Right ventricle myocardium superior (tissue), 1 donor: ENCODE measurements around the gene CDCA7. TPM values are rescaled to one million over a fixed set of nuclear protein-coding genes. Genes with fewer than 3 reads are reported as not detected.
"Not testable (repeated sequence)": the region's sequence is repeated elsewhere in the genome, so short reads cannot be mapped to it uniquely, and the experiment has no call there.

Source experiments
- ATAC-seq: fragments of 200-7000 bp; cut with Tn5 transposase; one replicate; pipeline ENCODE4 v1.9.1; 2020; ENCODE audit warnings: mild to moderate bottlenecking; ENCODE audit not compliant: poor library complexity
- DNase-seq: peaks from one replicate; pipeline ENCODE4 v3.0.0-alpha.2; 2020
- intact Hi-C: fragments of 100-400 bp; cut with DNase I; formaldehyde crosslinking; loops from one replicate; pipeline ENCODE4 v1.11.2; 2022
- total RNA-seq: library from RNA; stranded (reverse); fragmentation: NEBNext Ultra II Directional; extraction: Animal tissue kit (Norgen Biotek cat#: 25700); gene quantifications from one replicate; pipeline ENCODE4 v1.2.1, GENCODE V29; 2021
- donor health status: DM: no; HTN: yes; CAD: no; lungs with severe emphysema.

Gene CDCA7
- total RNA-seq, 1 donor from 2014 or later = 1.3 TPM

DNA sequence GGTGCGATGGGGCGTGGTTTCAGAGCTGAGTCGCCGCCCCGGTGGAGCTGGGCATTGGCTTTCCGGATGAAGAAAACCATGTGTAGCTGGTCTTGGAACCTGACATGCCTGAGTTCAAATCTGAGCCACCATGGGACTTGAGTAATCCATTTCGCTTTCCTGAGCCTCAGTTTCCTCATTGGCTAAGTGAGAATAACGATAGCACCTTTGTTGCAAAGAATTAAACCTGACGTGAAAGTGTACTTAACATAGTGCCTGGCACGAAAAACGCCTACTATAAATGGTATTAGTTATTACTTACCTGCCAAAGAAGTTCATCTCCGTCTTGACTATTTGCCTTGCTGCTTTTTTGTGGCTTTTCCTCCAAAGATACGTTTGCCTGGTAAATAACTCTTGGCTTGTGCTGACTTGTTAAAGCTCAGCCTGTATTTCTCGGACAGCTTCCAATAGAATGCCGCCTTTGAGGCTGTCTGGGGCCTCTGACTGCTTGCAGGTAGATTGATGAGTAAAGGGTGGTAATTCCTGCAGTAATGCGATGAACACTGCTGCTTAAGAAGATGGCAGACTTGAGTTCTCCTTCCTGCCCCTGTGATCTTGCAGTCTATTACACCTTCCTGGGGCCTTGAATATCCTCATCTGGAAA is 1.3 kb downstream of the CDCA7 start:
- no peak for DNase-seq
- intact Hi-C loops = no loop called here
- no peak for ATAC-seq

DNA sequence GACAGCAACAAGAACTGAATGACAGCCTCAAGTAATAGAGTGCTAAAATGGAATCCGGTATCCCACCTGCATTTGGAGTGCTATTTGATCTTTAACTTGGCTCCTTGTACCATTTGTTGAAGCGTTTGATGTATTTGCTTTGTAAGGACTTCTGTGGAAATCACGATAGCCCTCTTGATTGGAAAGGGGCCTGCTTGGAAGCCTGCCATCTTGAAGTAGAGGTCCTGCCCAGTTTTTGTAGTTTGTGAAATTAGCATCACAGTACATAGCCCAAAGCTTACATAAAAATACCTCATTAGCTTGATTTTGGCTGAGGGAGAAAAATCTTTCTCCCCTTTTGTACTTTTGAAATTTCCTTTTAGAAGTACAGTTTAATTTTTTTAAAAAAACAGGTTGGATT is 2.7 kb downstream of the CDCA7 start:
- intact Hi-C loops = no loop called here
- ATAC-seq (no peak), DNase-seq (no peak)

DNA sequence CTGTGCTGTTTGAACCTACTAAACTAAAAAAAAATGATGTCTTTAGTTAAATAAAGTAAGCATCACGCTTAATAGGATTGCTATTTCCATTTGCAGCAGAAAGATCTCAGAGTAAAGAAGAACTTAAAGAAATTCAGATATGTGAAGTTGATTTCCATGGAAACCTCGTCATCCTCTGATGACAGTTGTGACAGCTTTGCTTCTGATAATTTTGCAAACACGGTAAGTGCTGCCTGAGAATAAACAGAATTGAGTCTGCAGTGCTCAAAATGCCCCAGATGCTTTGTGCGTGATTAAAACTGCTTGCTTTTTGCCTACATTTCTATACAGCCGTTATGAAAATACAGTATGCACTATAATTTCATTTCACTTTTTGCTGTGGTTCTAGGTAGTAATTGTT is 3.9 kb downstream of the CDCA7 start:
- no peak for ATAC-seq
- intact Hi-C loops = no loop called here
- DNase-seq = no peak

DNA sequence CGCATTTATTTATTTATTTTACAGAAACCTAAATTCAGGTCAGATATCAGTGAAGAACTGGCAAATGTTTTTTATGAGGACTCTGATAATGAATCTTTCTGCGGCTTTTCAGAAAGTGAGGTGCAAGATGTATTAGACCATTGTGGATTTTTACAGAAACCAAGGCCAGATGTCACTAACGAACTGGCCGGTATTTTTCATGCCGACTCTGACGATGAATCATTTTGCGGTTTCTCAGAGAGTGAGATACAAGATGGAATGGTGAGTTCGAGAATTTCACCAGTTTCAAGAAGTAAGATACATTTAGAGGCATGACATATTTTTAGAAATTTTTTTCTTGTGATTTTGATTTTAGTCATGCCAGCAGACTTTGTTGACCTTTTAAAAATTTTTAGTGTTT is 4.6 kb downstream of the CDCA7 start:
- ATAC-seq (no peak), DNase-seq (no peak)
- intact Hi-C loops = no loop called here

DNA sequence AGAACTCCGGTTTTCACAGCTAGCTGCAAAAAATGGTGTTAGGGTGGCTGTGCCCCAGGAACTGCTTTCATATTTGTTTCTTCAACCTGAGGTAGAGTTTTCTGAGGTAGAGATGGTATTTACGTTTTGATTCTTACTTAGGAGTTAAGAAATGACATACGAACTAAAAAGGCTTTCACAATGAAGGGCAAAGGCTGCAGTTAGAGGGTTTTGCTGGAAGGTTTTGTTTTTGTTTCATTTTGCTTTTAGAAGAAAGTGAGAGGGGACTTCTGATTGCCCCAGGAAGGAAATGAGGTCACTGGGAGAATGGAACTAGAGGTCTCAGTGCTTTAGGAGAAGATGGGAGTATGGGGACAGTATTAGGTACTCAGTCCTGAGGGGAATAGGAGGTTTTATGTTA is 15.5 kb downstream of the CDCA7 start:
- intact Hi-C loops = no loop called here
- no peak for ATAC-seq
- no peak for DNase-seq

DNA sequence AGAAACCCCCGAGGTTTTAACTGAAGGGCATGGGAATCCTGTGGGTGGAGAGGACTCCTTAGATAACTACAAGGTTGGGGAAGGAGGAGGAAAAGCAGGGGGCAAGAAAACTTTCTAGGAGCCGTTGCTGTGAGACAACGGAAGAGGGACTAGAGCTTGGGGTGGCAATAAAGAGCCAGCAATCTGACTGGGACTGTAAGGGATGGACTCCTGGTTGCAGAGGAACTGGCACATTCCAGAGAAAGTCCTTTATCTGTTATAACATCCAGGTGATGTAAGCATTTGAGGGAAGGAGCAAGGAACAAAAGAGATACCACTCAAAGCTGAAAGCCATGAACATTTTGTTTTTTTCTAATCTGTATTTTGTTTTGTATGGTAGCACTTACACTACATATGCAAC is 16.4 kb downstream of the CDCA7 start:
- DNase-seq (no peak), ATAC-seq (no peak)
- intact Hi-C loops = no loop called here

DNA sequence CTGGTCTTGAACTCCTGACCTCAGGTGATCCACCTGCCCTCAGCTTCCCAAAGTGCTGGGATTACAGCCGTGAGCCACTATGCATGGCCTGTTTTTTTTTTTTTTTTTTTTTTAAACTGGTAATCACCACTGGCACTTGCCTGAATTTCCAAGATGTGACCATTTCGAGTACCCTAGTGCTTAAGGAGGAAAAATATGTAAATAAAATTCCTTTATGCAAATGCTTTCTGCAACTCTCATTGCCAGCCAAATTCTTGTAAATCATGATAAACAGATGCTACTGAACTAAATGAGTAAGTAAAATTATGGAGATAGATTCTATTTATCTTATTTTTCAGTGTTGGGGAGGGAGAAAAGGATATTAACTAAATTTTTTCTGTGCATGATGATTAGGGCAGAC is 18.6 kb downstream of the CDCA7 start:
- DNase-seq (no peak), ATAC-seq (no peak)
- intact Hi-C loops = no loop called here

DNA sequence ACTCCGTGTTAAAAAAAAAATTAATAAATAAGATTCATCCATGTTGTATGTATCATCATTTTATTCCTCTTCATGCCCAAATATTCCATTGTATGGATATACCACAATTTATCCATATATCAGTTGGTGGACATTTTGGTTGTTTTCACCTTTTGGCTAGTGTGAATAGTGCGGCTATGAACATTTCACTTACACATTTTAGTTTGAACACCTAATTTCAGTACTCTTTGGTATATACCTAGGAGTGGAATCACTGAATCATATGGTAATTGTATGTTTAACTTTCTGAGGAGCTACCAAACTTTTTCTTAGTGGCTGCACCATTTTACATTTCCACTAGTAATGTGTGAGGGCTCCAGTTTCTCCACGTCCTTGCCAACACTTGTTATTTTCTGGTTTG is 20.0 kb downstream of the CDCA7 start:
- intact Hi-C loops = no loop called here

DNA sequence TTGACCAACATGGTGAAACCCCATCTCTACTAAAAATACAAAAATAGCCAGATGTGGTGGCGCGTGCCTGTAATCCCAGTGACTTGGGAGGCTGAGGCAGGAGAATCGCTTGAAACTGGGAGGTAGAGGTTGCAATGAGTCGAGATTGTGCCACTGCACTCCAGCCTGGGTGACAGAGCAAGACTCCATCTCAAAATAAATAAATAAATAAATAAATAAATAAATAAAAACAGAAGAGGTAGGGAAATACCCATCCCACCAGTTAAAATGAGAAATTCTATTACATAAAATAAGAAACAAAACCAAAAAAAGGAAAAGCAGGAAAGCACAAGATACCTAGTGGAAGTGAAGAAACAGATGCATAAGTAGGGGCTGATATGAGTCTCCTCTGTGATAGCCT is 30.9 kb downstream of the CDCA7 start:
- intact Hi-C loops, ATAC-seq, DNase-seq: not testable (repeated sequence)

More for the DNA sequence above, 20.0 kb downstream of the CDCA7 start:
- DNase-seq (no peak), ATAC-seq (no peak)

DNA sequence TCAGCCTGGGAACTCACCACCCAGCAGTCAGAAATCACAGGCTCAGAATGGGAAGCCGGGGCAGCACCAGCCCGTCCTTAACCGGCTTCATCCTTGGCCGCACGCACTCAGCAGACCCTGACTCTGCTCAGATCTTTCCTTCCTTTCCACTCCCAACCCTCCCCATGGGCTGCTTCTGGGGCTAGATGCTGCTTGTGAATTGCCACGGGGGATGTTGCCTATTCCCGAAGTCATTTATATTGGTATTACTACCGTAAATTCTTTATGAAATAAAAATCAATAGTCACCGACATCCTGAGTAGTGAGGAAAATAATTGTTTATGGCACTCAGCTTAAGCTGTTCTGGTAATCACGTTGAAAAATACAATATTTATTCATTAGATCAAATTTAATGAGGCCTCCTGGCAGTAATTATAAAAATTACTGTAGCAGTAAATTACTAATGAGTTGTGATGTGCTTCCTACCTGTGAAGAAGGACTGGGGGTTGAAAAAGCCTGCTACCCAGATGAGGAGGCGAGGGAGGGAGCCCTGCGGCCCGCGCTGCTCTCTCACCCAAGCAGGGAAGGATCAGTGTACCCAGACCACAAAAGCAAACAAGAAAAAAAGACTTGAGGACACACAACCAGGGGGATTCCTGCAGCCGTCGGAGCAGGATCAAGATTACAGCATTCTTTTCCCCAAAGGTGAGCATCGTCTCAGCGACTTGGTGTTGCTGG is 31.5 kb downstream of the CDCA7 start:
- intact Hi-C loops = no loop called here
- ATAC-seq = no peak
- DNase-seq = no peak

DNA sequence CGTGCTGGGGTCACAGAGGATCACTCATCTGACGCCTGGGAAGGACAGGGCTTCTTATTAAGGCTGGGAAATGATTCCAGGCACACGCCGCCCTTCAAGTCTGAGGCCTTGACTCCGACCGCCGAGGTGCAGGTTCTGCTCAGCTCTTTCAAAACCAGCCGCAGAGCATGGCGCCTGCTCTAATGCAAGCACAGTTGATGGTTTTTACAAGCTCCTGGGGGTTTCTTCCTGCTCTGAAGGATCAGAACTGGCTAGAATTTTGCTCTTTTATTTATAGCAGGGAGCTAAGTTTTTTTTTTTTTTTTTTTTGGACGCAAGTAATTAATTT is 32.0 kb downstream of the CDCA7 start:
- intact Hi-C loops = no loop called here
- DNase-seq (no peak), ATAC-seq (no peak)

DNA sequence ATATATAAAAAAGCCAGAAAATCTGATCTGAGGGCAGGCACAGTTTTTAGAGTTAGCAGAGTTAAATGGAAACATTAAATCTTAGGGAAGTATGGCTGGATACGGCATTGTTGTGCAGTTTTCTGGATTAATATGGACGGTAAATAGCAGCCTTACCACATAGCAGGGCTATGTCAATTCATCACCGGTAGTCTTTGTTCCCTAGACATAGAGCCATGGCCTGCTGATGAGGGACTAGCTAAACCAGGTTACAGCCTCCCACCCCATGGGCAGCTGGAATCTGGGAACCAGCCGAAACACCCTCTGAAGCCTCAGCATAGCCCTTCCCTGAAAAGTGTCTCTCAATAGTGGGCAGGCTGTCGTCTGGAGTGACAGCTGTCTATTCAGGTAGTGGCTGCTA is 32.4 kb downstream of the CDCA7 start:
- ATAC-seq (no peak), DNase-seq (no peak)
- intact Hi-C loops = no loop called here

DNA sequence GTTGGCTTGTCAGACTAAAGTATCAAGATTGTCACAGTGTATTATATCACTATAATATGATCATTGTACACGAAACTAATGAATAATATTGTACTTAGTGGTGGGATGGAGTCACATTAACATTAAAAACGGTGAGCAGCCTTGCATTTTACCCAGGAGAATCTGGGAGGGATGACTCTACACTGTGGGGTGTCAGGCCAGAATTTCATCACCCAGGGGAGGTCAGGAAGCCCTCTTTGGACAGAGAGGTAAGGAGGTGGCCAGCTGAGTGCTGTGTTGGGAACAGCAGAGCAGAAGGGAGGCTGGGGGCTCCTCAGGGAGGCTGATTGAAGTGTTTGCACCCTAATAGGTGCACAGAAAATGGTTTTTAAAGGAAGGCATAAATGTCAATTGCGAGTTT is 33.0 kb downstream of the CDCA7 start:
- DNase-seq (no peak), ATAC-seq (no peak)
- intact Hi-C loops = no loop called here

DNA sequence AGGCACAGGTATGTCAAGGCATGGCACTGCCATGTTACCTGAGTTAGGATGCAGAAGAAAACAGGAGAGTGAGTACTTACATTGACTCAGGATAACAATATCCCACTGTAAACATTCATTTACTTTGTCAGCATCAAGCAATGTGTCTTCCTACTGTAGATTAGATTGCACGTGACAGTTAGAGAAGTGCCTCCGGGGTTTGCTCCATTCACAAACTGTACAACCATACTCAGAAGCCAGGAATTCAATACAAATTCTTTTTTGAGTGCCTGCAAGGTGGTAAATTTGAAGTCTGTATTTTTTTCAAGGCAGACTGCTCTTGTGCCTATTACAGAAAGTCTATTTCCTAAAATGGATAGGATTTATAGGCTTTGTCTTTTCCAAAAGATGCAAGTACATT is 34.1 kb downstream of the CDCA7 start:
- DNase-seq (no peak), ATAC-seq (no peak)
- intact Hi-C loops = no loop called here

DNA sequence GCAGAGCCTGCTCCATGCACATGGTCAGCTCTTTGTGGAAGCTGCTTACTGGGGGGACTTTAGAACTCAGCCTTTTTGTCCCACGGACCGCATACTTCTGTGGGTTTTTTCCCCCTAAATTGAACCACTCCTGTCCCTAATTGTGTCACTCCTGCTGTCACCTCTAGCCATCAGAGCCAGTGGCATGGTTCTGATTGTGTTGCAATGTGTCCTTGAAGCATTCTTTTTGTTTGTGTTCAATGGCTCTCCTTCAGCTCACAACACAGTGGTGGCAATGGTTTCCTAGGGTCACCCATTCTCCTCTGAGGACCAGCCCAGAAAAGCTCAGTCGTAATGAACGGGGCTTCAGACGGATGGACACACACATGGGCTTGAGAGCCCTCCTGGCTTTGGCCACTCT is 35.4 kb downstream of the CDCA7 start:
- ATAC-seq (no peak), DNase-seq (no peak)
- intact Hi-C loops = no loop called here

DNA sequence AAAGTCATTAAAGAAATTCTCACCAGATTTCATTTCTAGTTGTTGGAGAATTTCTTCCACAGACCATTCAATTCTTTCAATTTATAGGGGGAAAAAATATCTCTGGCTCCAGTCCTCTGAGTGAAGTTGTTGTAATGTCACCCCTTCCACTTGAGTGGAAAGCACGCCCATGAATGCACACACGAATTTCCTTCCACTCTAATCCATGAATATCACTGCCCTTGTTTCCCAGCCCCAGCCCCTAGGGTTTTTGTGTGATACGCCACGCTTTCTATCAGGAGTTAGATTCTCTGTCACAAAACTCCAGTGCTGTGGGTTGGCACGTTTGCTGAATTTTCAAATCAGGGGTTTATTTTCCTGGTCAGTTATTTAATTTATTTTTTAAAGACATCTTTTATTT is 38.1 kb downstream of the CDCA7 start:
- ATAC-seq = no peak
- intact Hi-C loops = no loop called here
- no peak for DNase-seq

DNA sequence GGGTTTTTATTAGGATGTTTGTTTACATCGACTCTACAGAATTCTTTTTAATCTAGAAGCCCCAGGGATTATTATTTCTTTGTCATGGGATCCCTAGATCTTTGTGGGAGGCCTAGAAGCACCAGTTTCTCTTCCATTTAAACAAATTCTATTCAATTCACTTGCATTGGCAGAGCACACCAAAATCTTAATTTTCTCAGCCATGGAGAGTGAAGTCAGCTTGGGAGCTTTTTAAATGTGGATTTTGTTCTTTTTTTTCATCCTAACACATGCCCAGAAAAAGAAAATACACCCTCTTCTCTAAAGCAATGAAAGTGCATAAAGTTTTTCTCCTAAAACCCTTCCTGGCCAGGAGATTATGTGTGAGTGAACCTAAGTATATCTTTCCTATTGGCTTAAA is 38.5 kb downstream of the CDCA7 start:
- no peak for ATAC-seq
- intact Hi-C loops = no loop called here

DNA sequence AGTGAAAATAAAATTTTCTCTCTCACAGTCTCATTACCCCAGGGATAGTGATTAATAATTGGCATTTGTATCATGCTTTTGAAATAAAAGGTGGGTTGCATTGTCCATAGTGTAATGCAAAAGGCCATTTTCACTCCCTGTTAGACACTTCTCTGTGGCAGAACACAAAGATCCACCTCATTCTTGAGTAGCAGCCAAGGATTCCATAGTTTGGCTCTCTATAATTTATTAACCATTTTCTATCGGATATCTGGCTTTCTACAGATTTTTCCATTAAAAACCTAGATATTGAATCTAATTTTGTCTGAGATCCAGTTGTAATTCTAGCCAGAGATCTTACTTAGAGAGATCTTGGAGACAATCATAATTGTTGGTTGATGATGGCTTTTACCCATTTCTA is 39.0 kb downstream of the CDCA7 start:
- intact Hi-C loops = no loop called here
- DNase-seq (no peak), ATAC-seq (no peak)

More for the DNA sequence above, 38.5 kb downstream of the CDCA7 start:
- DNase-seq = no peak

DNA sequence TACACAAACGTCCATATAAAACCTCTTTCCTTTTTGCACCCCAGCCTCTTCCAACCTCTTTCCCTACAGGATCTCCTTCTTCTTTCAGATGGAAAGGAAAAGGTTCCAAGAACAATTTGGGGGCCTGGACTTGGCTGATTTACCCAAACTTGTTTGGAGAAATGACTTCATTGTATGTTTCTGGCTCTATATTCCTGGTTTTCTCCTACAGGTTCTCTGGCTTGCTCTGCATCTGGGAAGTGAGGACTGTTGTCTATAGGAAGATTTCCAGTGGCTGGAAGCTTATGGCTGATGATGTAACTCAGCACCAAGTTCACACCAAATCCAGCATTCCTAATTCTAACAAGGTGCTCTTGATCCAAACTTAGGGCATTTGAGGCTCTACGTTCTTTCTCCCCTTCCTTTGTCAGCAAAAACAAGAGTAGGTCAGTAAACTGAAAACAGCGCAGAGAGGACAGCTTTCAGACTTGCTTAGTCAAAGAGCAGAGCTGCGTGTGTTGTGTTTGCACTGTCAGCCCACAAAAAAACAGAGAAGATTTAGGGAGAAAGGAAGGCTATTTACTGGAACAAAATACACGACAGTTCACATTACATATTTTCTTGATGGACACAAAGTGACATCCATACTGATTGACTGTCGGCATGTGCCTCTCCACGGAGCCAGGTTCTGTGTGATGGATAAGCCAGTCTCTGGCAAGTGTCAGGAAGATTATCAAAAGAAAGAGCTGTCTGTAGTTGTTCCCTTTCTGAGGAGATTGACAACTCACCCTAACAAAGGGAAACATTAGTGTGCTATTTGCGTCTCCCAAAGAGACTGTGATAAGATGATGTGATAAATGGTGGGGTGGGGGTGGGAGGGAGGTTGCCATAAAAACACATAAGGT is 39.7 kb downstream of the CDCA7 start:
- ATAC-seq = peak; percentile 34
- intact Hi-C loops = no loop called here
- DNase-seq = no peak
